ENCODE results near the gene ULK4. TPM values are rescaled to one million over a fixed set of nuclear protein-coding genes. Genes with fewer than 3 reads are reported as not detected.

ULK4 gene
- total RNA-seq, 1 experiment from 2014 or later: 6.3 TPM

GRCh38 chr3:41915353-41915752 is 46.5 kb downstream of the ULK4 start:
- BruUV-seq (replicated peaks): no TSS peak
- ChIA-PET RAD21 (ENCODE audit: low non-redundant PET in 1 of 2, low total read pairs in 2 of 2, uncharacterized antibody in 2 of 2, unreplicated experiment in 2 of 2) (no interaction called here), CTCF (no interaction called here), POLR2A (no interaction called here)
- Histone ChIP-seq H3K9me2 (ENCODE audit: insufficient read depth) (no peaks in the 10 kb centered on the region), H3K4me1 (ENCODE audit: control insufficient read depth in 1 of 2, insufficient read depth in 2 of 2, low read length in 2 of 2) (no peaks in the 10 kb centered on the region), H3K27me3 (ENCODE audit: insufficient read depth, low read length) (no peaks in the 10 kb centered on the region), H3K4me2 (ENCODE audit: low read length) (no peak overlapping the region), H3K9me3 (ENCODE audit: control insufficient read depth in 1 of 2, insufficient read depth in 1 of 2, low read depth in 1 of 2, low read length in 2 of 2) (no peaks in the 10 kb centered on the region), H2AFZ (ENCODE audit: low read depth, low read length, poor library complexity, severe bottlenecking) (no peak overlapping the region), H3K27ac (ENCODE audit: low read depth, low read length) (no peak overlapping the region), H3K4me3 (replicated peaks in 1 of 2; ENCODE audit: low read depth in 1 of 2, low read length in 2 of 2) (no peak overlapping the region), H3K9ac (ENCODE audit: low read length) (no peak overlapping the region), H4K20me1 (ENCODE audit: insufficient read depth) (no peaks in the 10 kb centered on the region), H3K36me3 (ENCODE audit: control insufficient read depth in 1 of 2, insufficient read depth in 2 of 2, low read length in 2 of 2) (no peaks in the 10 kb centered on the region), H3K79me2 (ENCODE audit: insufficient read depth, low read length) (no peaks in the 10 kb centered on the region)
- intact Hi-C loops (cut with micrococcal nuclease): loop anchor here (10.0 kb wide), 1 partner anchor 639 kb away; no protein-coding TSS in a partner anchor
- ATAC-seq (no peak), DNase-seq (ENCODE audit: low read depth, low spot score) (no peak)
- TF ChIP-seq ATF3 (IDR thresholded peaks at IDR 0.05) (no peak), CEBPB (IDR thresholded peaks at IDR 0.05; ENCODE audit: low read depth) (no peak), CTCF (IDR thresholded peaks at IDR 0.05 in 2 of 3, conservative IDR thresholded peaks at IDR 0.05 in 1 of 3; ENCODE audit: borderline replicate concordance in 1 of 3, insufficient read depth in 1 of 3, low read depth in 2 of 3, low read length in 2 of 3) (no peak), FOSL1 (IDR thresholded peaks at IDR 0.05; ENCODE audit: low read depth) (no peak), SRF (IDR thresholded peaks at IDR 0.05; ENCODE audit: low read depth) (no peak), TCF7L2 (IDR thresholded peaks at IDR 0.05; ENCODE audit: borderline replicate concordance, extremely low read depth, insufficient read depth, insufficient read length) (no peak), EGR1 (IDR thresholded peaks at IDR 0.05; ENCODE audit: low read depth) (no peak), POLR2AphosphoS5 (IDR thresholded peaks at IDR 0.05; ENCODE audit: low read depth, low read length) (no peak), ELF1 (IDR thresholded peaks at IDR 0.05; ENCODE audit: borderline replicate concordance, low read depth) (no peak), JUND (IDR thresholded peaks at IDR 0.05) (no peak), YY1 (IDR thresholded peaks at IDR 0.05; ENCODE audit: extremely low read depth, insufficient replicate concordance, low read depth, low read length) (no peak)
